ENCODE data around the gene SMTNL2. TPM values are rescaled to one million over a fixed set of nuclear protein-coding genes. Genes with fewer than 3 reads are reported as not detected.

The SMTNL2 gene
- polyA plus RNA-seq, 1 of the 3 experiments (the other 2 are of a cell fraction): not detected

- Histone ChIP-seq H3K4me1 (ENCODE audit: control insufficient read depth in 1 of 2, insufficient read depth in 2 of 2, low read depth in 1 of 2, low read length in 1 of 2) (peaks cover 0 to 9% of the 10 kb centered on the region in 2 experiments; a peak in 1 of 4 replicates), H3K4me2 (no peak overlapping the region), H3K36me3 (replicated peaks in 1 of 2; ENCODE audit: control insufficient read depth in 1 of 2, insufficient read depth in 2 of 2, low read length in 1 of 2) (no peaks in the 10 kb centered on the region), H3K4me3 (ENCODE audit: low read depth in 2 of 2, low read length in 1 of 2) (no peak overlapping the region), H3K27ac (ENCODE audit: low read depth in 2 of 2, low read length in 1 of 2) (no peak overlapping the region), H3K9me3 (no peaks in the 10 kb centered on the region), H3K9ac (no peak overlapping the region), H3K9me2 (no peaks in the 10 kb centered on the region), H3K79me2 (ENCODE audit: insufficient read depth) (no peaks in the 10 kb centered on the region), H4K20me1 (ENCODE audit: insufficient read depth) (no peaks in the 10 kb centered on the region), H3F3A (replicated peaks; ENCODE audit: insufficient read depth) (no peaks in the 10 kb centered on the region), H2AFZ (ENCODE audit: low read depth) (no peak overlapping the region), H3K27me3 (ENCODE audit: insufficient read depth) (peaks cover 22% of the 10 kb centered on the region; the same call in 1 of the 2 replicates)
- WGBS (ENCODE audit: low lambda C conversion rate): 91% methylated on average over 6 of the region's 25 CpGs
- POLR2A ChIA-PET: no interaction called here
- CTCF ChIA-PET: interaction anchor here (1.5 to 5.1 kb wide), 3 partner anchors 8 to 40 kb away, joined by 6 to 59 read pairs (median 7); no protein-coding TSS in a partner anchor
- TF ChIP-seq ELF1 (IDR thresholded peaks at IDR 0.05) (no peak), MXI1 (IDR thresholded peaks at IDR 0.05; ENCODE audit: low read depth, low read length) (no peak), MEF2A (IDR thresholded peaks at IDR 0.05; ENCODE audit: borderline replicate concordance, low read depth) (no peak), USF1 (IDR thresholded peaks at IDR 0.05; ENCODE audit: borderline replicate concordance, low read depth) (no peak), USF2 (IDR thresholded peaks at IDR 0.05; ENCODE audit: borderline replicate concordance, low read depth, low read length) (no peak), RCOR1 (IDR thresholded peaks at IDR 0.05; ENCODE audit: low read length) (no peak), GATA2 (CRISPR knock-in tag; IDR thresholded peaks at IDR 0.05) (no peak), EZH2phosphoT487 (IDR thresholded peaks at IDR 0.05; ENCODE audit: borderline replicate concordance, low read depth) (no peak), PBX3 (IDR thresholded peaks at IDR 0.05) (no peak), FOXJ3 (CRISPR knock-in tag; IDR thresholded peaks at IDR 0.05) (no peak), CHD2 (IDR thresholded peaks at IDR 0.05; ENCODE audit: low read length, partially characterized antibody) (no peak), JUND (IDR thresholded peaks at IDR 0.05) (no peak), GABPA (IDR thresholded peaks at IDR 0.05; ENCODE audit: low read depth) (no peak), TEAD4 (IDR thresholded peaks at IDR 0.05; ENCODE audit: borderline replicate concordance, insufficient read depth) (no peak), FOXM1 (IDR thresholded peaks at IDR 0.05; ENCODE audit: low read depth) (no peak), REST (IDR thresholded peaks at IDR 0.05; ENCODE audit: low read depth, low read length) (no peak), YY1 (IDR thresholded peaks at IDR 0.05; ENCODE audit: low read depth) (no peak), ZBTB33 (IDR thresholded peaks at IDR 0.05; ENCODE audit: borderline replicate concordance, low read depth) (no peak), SIN3A (IDR thresholded peaks at IDR 0.05; ENCODE audit: borderline replicate concordance, low read depth, low read length) (no peak), SMC3 (IDR thresholded peaks at IDR 0.05; ENCODE audit: low read depth, low read length) (no peak)
- no peak for DNase-seq
These were observed 23.0 kb downstream of the SMTNL2 start for GRCh38 chr17:4607261-4607741.

Measured in SK-N-SH (cell line).